Common myeloid progenitor, CD34-positive (primary cell): ENCODE data around the gene NPPC.
A peak's percentile ranks its signal among the peaks of the same experiment; 100 is the strongest.

ENCODE experiments used
- CTCF ChIA-PET: fragments of 350-600 bp; sonication (Branson Sonifier 250); formaldehyde crosslinking; loops from one replicate; lab custom pipeline; 2021; ENCODE audit warnings: antibody characterized with exemption; lab: Charles Lee
- POLR2A ChIA-PET: fragments of 350-600 bp; sonication (Branson Sonifier 250); formaldehyde crosslinking; loops from one replicate; lab custom pipeline; 2021; ENCODE audit warnings: antibody characterized with exemption; lab: Charles Lee
- DNase-seq, 3 donors: peaks; one replicate each; pipeline versions ENCODE4 v3.0.0 to v3.0.0-alpha.2; 2013
- H3K27ac ChIP-seq, 2 experiments: 1 replicate in 1 of 2; 2 replicates in 1 of 2; pipeline ENCODE4 v1.7.0; 2013; ENCODE audit warnings: inconsistent platforms in 2 of 2, low read length in 2 of 2, mild to moderate bottlenecking in 2 of 2, low read depth in 1 of 2, moderate library complexity in 1 of 2; ENCODE audit not compliant: severe bottlenecking in 2 of 2, insufficient read depth in 1 of 2, poor library complexity in 1 of 2
- H3K27me3 ChIP-seq, 5 experiments: replicated peaks in 2 of 5; 1 replicate in 3 of 5; 2 replicates in 2 of 5; pipeline versions ENCODE4 v1.6.1 to v1.7.0; 2013; ENCODE audit warnings: low read length in 4 of 5, mild to moderate bottlenecking in 2 of 5, moderate library complexity in 2 of 5, inconsistent platforms in 1 of 5; ENCODE audit not compliant: insufficient read depth in 5 of 5, control insufficient read depth in 4 of 5
- H3K36me3 ChIP-seq, 4 experiments: 1 replicate in 2 of 4; 2 replicates in 2 of 4; pipeline versions ENCODE4 v1.6.1 to v1.7.0; 2013; ENCODE audit warnings: low read length in 3 of 4, control low read depth in 1 of 4, mild to moderate bottlenecking in 1 of 4; ENCODE audit not compliant: control insufficient read depth in 4 of 4, insufficient read depth in 4 of 4
- H3K4me1 ChIP-seq, 4 experiments: 1 replicate in 3 of 4; 2 replicates in 1 of 4; pipeline versions ENCODE4 v1.6.1 to v1.7.1; 2013; ENCODE audit warnings: low read length in 3 of 4, mild to moderate bottlenecking in 3 of 4, control low read depth in 1 of 4, inconsistent platforms in 1 of 4, moderate library complexity in 1 of 4; ENCODE audit not compliant: control insufficient read depth in 4 of 4, insufficient read depth in 4 of 4; ENCODE audit errors: control extremely low read depth in 1 of 4
- H3K4me3 ChIP-seq, 7 experiments: 1 replicate in 4 of 7; 2 replicates in 3 of 7; pipeline versions ENCODE4 v1.5.1 to v1.7.0; 2013; ENCODE audit warnings: mild to moderate bottlenecking in 7 of 7, low read length in 6 of 7, moderate library complexity in 6 of 7, inconsistent platforms in 2 of 7, low read depth in 2 of 7, control low read depth in 1 of 7; ENCODE audit not compliant: insufficient read depth in 4 of 7, control insufficient read depth in 1 of 7; ENCODE audit errors: extremely low read depth in 1 of 7
- H3K9me3 ChIP-seq, 5 experiments: 1 replicate in 4 of 5; 2 replicates in 1 of 5; pipeline versions ENCODE4 v1.6.1 to v1.7.1; 2013; ENCODE audit warnings: low read length in 4 of 5, mild to moderate bottlenecking in 2 of 5, inconsistent platforms in 1 of 5, low read depth in 1 of 5, moderate library complexity in 1 of 5; ENCODE audit not compliant: control insufficient read depth in 4 of 5, insufficient read depth in 2 of 5; ENCODE audit errors: control extremely low read depth in 1 of 5
- WGBS: methylation state at CpG from one replicate; pipeline ENCODE4 v1.1.5; 2013; ENCODE audit not compliant: insufficient coverage; 5-methylcytosine and 5-hydroxymethylcytosine counted together

The NPPC gene

DNA sequence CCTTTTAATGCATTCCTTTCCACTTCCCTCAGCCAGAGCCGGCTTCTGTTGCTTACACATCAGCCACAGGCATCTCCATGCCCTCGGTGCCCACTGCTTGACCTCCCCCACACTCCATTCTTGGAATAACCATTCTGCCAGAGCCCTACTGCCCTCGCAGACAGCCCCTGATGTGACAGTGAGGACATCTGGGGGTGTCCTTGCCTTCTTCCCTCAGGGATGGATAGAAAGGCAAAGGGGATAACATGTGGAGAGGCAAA is 6.4 kb upstream of the NPPC start:
- H3K27ac ChIP-seq = no peak overlapping the region
- DNase-seq = no peak
- POLR2A ChIA-PET = no interaction called here
- no peaks in the 10 kb centered on the region for H3K36me3 ChIP-seq
- H3K9me3 ChIP-seq = no peaks in the 10 kb centered on the region
- WGBS = 80% methylated on average over 2 of the region's 3 CpGs
- no peak overlapping the region for H3K4me3 ChIP-seq
- CTCF ChIA-PET = interaction anchor here (3.1 kb wide), 1 partner anchor 208 kb away, joined by 9 read pairs; no protein-coding TSS in a partner anchor
- H3K4me1 ChIP-seq = peaks cover 0 to 7% (median 0%) of the 10 kb centered on the region in 4 experiments
- peaks cover 0 to 16% (median 8%) of the 10 kb centered on the region in 5 experiments for H3K27me3 ChIP-seq

DNA sequence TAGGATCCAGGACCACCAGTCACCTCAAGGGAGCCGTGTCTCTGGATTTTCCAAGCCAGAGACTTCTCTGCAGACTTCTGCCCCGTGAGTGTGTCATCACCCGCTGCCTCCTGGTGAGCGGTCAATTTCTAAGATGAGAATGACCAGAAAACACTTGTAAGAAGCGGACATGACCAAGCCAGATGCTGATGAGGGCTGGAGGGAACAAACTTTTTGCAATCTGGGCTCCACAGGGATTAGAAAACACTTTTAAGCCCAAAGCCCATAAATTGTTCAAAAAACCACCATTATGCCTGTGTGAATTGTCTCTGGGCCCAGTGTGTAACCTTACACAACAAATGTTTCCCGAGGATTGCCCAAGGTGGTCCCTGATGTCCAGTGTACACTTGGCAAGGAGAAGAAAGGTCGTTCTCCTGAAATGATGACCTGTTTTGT is 5.3 kb upstream of the NPPC start:
- WGBS = 96% methylated on average over 7 of the region's 7 CpGs
- ChIA-PET CTCF (interaction anchor here (0.8 to 3.1 kb wide), 5 partner anchors 13 to 209 kb away, joined by 3 to 9 read pairs (median 3); no protein-coding TSS in a partner anchor), POLR2A (no interaction called here)
- Histone ChIP-seq H3K27me3 (peaks cover 0 to 27% (median 8%) of the 10 kb centered on the region in 5 experiments), H3K9me3 (no peaks in the 10 kb centered on the region), H3K36me3 (no peaks in the 10 kb centered on the region), H3K27ac (no peak overlapping the region), H3K4me1 (peaks cover 0 to 18% (median 11%) of the 10 kb centered on the region in 4 experiments), H3K4me3 (no peak overlapping the region)
- no peak for DNase-seq

DNA sequence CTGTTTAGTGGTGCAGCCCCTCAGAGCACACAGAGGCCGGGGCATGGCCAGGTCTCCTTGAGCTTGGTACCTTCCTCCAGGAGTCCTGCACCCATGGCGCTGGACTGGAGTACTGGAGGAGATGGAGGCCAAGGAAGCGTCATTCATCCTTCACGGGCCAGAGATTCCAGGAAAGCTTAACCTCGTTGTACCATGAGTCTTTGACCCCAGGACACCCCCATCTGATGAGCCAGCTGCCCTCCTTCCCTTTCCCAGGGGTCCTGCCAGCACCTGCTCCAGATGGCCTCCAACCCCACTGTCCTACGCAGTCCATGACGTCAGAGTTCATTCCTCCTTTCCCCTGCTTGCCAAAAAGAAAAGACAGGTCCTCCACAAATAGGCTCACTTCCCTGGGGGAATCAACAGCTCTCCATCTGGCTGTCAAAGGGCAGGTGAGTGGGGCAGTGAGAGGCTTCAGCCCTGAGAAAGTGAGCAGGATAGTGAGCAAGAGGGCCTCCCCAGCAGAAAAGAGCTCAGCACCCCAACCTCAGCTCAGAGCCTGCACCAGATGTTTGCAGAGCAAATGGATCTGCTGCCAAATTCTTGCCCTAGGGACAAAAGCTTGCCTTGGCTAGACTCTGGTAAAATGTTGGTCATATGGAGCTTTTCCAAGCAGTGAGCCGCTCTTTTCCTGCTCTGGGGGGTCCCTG is 4.5 kb upstream of the NPPC start:
- Histone ChIP-seq H3K4me1 (peaks cover 0 to 26% (median 18%) of the 10 kb centered on the region in 4 experiments), H3K4me3 (no peak overlapping the region), H3K27ac (no peak overlapping the region), H3K27me3 (peaks cover 0 to 34% (median 10%) of the 10 kb centered on the region in 5 experiments), H3K9me3 (no peaks in the 10 kb centered on the region), H3K36me3 (no peaks in the 10 kb centered on the region)
- ChIA-PET POLR2A (no interaction called here), CTCF (interaction anchor here (0.7 to 3.1 kb wide), 9 partner anchors 10 to 397 kb away, joined by 3 to 9 read pairs (median 3); no protein-coding TSS in a partner anchor)
- 85% methylated on average over 6 of the region's 8 CpGs for WGBS
- DNase-seq = no peak

- POLR2A ChIA-PET = no interaction called here
- no peak overlapping the region for H3K4me3 ChIP-seq
- WGBS = 80% methylated on average over 9 of the region's 11 CpGs
- peaks cover 0 to 40% (median 11%) of the 10 kb centered on the region in 5 experiments for H3K27me3 ChIP-seq
- no peaks in the 10 kb centered on the region for H3K9me3 ChIP-seq
- peaks cover 0 to 30% (median 25%) of the 10 kb centered on the region in 4 experiments for H3K4me1 ChIP-seq
- CTCF ChIA-PET = interaction anchor here (0.8 to 10.0 kb wide), 8 partner anchors 10 to 398 kb away, joined by 3 to 75 read pairs (median 6); no protein-coding TSS in a partner anchor
- H3K36me3 ChIP-seq = no peaks in the 10 kb centered on the region
- peak in 2 of 3 donors; percentile 28 to 32 for DNase-seq
- H3K27ac ChIP-seq = no peak overlapping the region
These were observed 3.9 kb upstream of the NPPC start for GRCh38 chr2:231929961-231930592.

DNA sequence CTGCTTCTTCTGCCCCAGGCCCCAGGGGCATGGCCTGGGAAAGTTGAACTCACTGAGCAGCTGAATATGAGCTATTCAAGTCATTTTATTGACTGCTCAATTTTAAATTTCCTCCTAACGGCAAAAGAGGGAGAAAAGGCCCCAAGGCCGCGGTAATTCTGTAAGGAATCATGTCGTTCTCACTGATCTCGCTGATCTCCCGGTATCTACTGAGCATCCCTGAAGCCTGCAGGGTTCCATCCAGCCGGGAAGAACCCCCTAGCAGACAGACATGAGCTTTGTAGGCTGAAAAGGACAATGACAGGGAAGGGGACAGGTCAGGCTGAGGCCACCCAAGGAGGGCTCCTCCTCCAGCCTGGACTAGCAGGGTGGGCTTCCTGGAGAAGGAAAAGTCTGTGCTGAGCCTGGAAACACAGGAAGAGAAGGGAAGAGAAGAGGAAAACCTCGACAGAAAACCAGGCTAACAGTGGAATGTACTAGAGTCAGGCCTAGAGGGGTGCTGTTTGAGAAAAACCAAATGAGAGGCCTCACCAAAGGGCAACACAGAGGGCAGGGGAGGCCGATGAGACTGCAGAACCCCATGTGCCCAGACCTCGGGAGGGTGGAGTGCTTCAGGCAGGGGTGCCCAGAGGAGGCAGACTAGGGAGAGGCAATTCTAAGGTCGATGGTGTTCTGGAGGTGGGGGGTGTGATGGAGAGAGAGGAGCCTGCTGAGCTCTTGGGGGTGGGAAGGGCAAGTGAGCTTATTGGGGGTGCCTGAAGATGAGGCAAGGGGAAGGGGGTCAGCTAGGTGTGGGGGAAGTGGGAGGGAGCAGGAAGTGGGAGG is 2.9 kb upstream of the NPPC start:
- ChIA-PET POLR2A (no interaction called here), CTCF (interaction anchor here (0.6 to 10.0 kb wide), 7 partner anchors 9 to 596 kb away, joined by 3 to 75 read pairs (median 4); no protein-coding TSS in a partner anchor)
- peaks cover 0 to 50% (median 14%) of the 10 kb centered on the region in 5 experiments for H3K27me3 ChIP-seq
- no peak overlapping the region for H3K27ac ChIP-seq
- WGBS = 89% methylated on average over 11 of the region's 11 CpGs
- H3K9me3 ChIP-seq = no peaks in the 10 kb centered on the region
- peaks cover 0 to 34% (median 29%) of the 10 kb centered on the region in 4 experiments for H3K4me1 ChIP-seq
- no peaks in the 10 kb centered on the region for H3K36me3 ChIP-seq
- no peak for DNase-seq
- no peak overlapping the region for H3K4me3 ChIP-seq

- CTCF ChIA-PET = interaction anchor here (0.9 to 10.0 kb wide), 5 partner anchors 8 to 596 kb away, joined by 3 to 75 read pairs (median 7); no protein-coding TSS in a partner anchor
These were observed 2.3 kb upstream of the NPPC start for GRCh38 chr2:231928481-231928880.

More at GRCh38 chr2:231928481-231928880, 2.3 kb upstream of the NPPC start:
- no peaks in the 10 kb centered on the region for H3K9me3 ChIP-seq
- H3K4me1 ChIP-seq = peaks cover 0 to 32% (median 29%) of the 10 kb centered on the region in 4 experiments
- POLR2A ChIA-PET = no interaction called here
- H3K36me3 ChIP-seq = no peaks in the 10 kb centered on the region
- H3K27ac ChIP-seq = no peak overlapping the region
- no peak for DNase-seq
- H3K27me3 ChIP-seq = peaks cover 0 to 56% (median 20%) of the 10 kb centered on the region in 5 experiments
- 96% methylated on average over 3 of the region's 5 CpGs for WGBS
- H3K4me3 ChIP-seq = no peak overlapping the region
